HEK293T (cell line): Measurements from ENCODE around the gene EDNRB.

Source experiments
- CTCF ChIA-PET: fragments of 350-600 bp; formaldehyde crosslinking; extraction: SDS; loops from one replicate; lab custom pipeline; 2021; ENCODE audit warnings: antibody characterized with exemption, inconsistent platforms; lab: Yijun Ruan, JAX
- POLR2A ChIA-PET: fragments of 350-600 bp; formaldehyde crosslinking; extraction: SDS; loops from one replicate; lab custom pipeline; 2020; ENCODE audit warnings: antibody characterized with exemption, inconsistent platforms; lab: Yijun Ruan, JAX
- DNase-seq: peaks from one replicate; pipeline ENCODE4 v3.0.0; 2012; ENCODE audit warnings: mixed read lengths; ENCODE audit errors: extremely low spot score
- ARNT ChIP-seq: fragments of 450-650 bp; IDR thresholded peaks from 2 replicates; pipeline ENCODE4 v1.6.1; 2017; ENCODE audit warnings: mild to moderate bottlenecking
- BHLHE40 ChIP-seq: fragments of 450-650 bp; IDR thresholded peaks from 2 replicates; pipeline ENCODE4 v1.6.1; 2016; ENCODE audit warnings: mild to moderate bottlenecking, moderate library complexity, borderline replicate concordance
- CTBP1 ChIP-seq: fragments of 450-650 bp; IDR thresholded peaks from 2 replicates; pipeline ENCODE4 v1.6.1; 2016; ENCODE audit warnings: borderline replicate concordance
- ELF4 ChIP-seq: fragments of 450-650 bp; IDR thresholded peaks from 2 replicates; pipeline ENCODE4 v1.6.1; 2017; ENCODE audit warnings: antibody characterized with exemption
- FOXA1 ChIP-seq: fragments of 450-650 bp; IDR thresholded peaks from 2 replicates; pipeline ENCODE4 v1.6.1; 2016; ENCODE audit warnings: mild to moderate bottlenecking
- FOXK2 ChIP-seq: fragments of 450-650 bp; IDR thresholded peaks from 2 replicates; pipeline ENCODE4 v1.6.1; 2016; ENCODE audit warnings: mild to moderate bottlenecking
- FOXM1 ChIP-seq: fragments of 450-650 bp; IDR thresholded peaks from 2 replicates; pipeline ENCODE4 v1.6.1; 2017; ENCODE audit warnings: mild to moderate bottlenecking, borderline replicate concordance
- HDGF ChIP-seq: fragments of 450-650 bp; IDR thresholded peaks from 2 replicates; pipeline ENCODE4 v1.6.1; 2017; ENCODE audit warnings: antibody characterized with exemption, borderline replicate concordance
- L3MBTL2 ChIP-seq: fragments of 450-650 bp; conservative IDR thresholded peaks from 2 replicates; pipeline ENCODE4 v1.6.1; 2016; ENCODE audit warnings: mild to moderate bottlenecking
- LEF1 ChIP-seq: fragments of 450-650 bp; IDR thresholded peaks from 2 replicates; pipeline ENCODE4 v1.6.1; 2017; ENCODE audit warnings: mild to moderate bottlenecking, borderline replicate concordance
- NFRKB ChIP-seq: fragments of 450-650 bp; IDR thresholded peaks from 2 replicates; pipeline ENCODE4 v1.6.1; 2016; ENCODE audit warnings: mild to moderate bottlenecking, moderate library complexity
- PKNOX1 ChIP-seq: fragments of 450-650 bp; IDR thresholded peaks from 2 replicates; pipeline ENCODE4 v1.6.1; 2016
- SP1 ChIP-seq: fragments of 450-650 bp; IDR thresholded peaks from 2 replicates; pipeline ENCODE4 v1.6.1; 2017
- SUZ12 ChIP-seq: fragments of 450-650 bp; IDR thresholded peaks from 2 replicates; pipeline ENCODE4 v1.6.1; 2016; ENCODE audit warnings: mild to moderate bottlenecking
- TARDBP ChIP-seq: fragments of 450-650 bp; IDR thresholded peaks from 2 replicates; pipeline ENCODE4 v1.6.1; 2016
- ZNF384 ChIP-seq: fragments of 450-650 bp; IDR thresholded peaks from 2 replicates; pipeline ENCODE4 v1.6.1; 2016

EDNRB gene

DNA sequence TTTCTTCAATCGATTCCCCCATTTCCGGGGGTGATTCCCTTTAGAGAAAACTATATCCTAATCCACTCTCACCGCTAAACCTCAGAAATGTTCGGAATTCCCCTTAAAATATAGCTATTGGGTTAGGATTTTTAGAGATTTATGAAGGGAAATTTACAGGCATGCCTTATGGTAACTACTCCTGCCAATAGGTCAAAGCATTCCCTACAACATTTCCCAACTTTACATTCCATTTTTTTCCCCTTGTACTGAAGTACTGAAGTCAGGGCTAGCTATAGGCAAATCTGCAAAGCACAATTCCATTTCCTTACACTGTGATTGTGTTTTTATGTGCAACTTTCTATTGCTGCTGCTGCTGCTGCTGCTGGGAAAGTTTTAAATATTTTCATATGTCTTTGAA lies 2.1 kb downstream of the EDNRB start:
- ChIA-PET CTCF (interaction anchor here (0.6 to 0.9 kb wide), 2 partner anchors 13 to 106 kb away, joined by 3 to 4 read pairs; no protein-coding TSS in a partner anchor), POLR2A (no interaction called here)
- no peak for TF ChIP-seq ZNF384
- TF ChIP-seq FOXM1: no peak
- no peak for TF ChIP-seq HDGF
- no peak for DNase-seq

GRCh38 chr13:77915686-77916085 lies 2.9 kb downstream of the EDNRB start:
- CTCF ChIA-PET: no interaction called here

DNA sequence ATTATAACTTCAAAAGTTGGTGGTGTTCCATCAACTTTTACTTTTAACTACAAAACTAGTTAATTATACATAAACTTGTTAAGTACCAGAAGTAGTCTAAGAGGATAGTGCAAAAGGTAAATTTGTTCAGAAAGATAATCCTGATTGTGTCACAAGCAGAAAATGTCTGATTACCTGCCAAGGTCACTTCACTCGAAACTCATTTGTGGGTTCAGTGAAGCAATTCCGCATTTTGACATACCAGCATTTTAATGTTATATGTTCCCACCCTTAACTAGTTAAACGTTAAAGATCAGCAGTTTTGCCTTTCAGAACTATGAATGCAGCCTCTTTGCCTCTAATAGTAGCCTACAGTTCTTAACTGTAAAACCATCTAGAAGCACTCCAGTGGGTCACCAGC lies 5.6 kb downstream of the EDNRB start:
- CTCF ChIA-PET: no interaction called here
- DNase-seq: no peak
- TF ChIP-seq LEF1 (no peak), ELF4 (no peak), BHLHE40 (no peak), FOXK2 (no peak), NFRKB (no peak), PKNOX1 (no peak)
- POLR2A ChIA-PET: no interaction called here

More at GRCh38 chr13:77915686-77916085, 2.9 kb downstream of the EDNRB start:
- TF ChIP-seq HDGF (no peak), ZNF384 (no peak), ARNT (no peak), CTBP1 (no peak), TARDBP (no peak), ELF4 (no peak), LEF1 (no peak), FOXM1 (no peak), SP1 (no peak)
- DNase-seq: no peak
- POLR2A ChIA-PET: no interaction called here

- CTCF ChIA-PET: no interaction called here
- POLR2A ChIA-PET: no interaction called here
- TF ChIP-seq NFRKB (0 out of 2 replicates have a peak, but pooled peaks have one; percentile 14), PKNOX1 (no peak)
- DNase-seq: no peak
Observed at GRCh38 chr13:77911751-77912150, 6.9 kb downstream of the EDNRB start.

GRCh38 chr13:77909827-77910226 lies 8.8 kb downstream of the EDNRB start:
- DNase-seq: no peak
- CTCF ChIA-PET: interaction anchor here (0.6 to 1.9 kb wide), 2 partner anchors 10 to 316 kb away, joined by 4 read pairs; no protein-coding TSS in a partner anchor
- POLR2A ChIA-PET: interaction anchor here (1.1 kb wide), 1 partner anchor 10 kb away, joined by 3 read pairs; the partner anchor contains the start of gene EDNRB
- TF ChIP-seq ARNT (no peak), L3MBTL2 (no peak), SP1 (no peak), CTBP1 (no peak), ELF4 (no peak), SUZ12 (no peak)

DNA sequence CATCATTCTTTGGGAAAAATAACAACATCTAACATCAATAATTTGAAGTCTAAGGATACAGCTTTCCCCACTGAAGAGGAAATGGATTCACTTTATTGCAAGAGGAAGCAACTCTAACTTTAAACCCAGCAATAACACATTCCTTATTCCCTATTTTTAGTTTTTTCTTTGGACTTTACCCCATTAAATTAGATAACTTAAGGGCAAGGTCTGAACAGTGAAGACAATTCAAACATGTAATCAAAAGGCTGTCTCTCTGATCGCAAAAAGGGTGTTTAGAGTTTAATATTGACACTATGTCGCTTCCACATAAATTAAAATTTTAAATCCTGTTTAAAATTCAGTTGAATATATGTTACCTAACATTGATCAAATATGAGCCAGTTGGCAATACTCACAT lies 10.1 kb downstream of the EDNRB start:
- TF ChIP-seq ELF4 (no peak), BHLHE40 (no peak), FOXA1 (no peak), FOXK2 (no peak), LEF1 (no peak), TARDBP (no peak), FOXM1 (no peak), L3MBTL2 (no peak), ARNT (no peak), CTBP1 (no peak), ZNF384 (no peak), HDGF (no peak), NFRKB (no peak), SP1 (no peak), PKNOX1 (no peak), SUZ12 (no peak)
- CTCF ChIA-PET: no interaction called here
- POLR2A ChIA-PET: no interaction called here
- no peak for DNase-seq

DNA sequence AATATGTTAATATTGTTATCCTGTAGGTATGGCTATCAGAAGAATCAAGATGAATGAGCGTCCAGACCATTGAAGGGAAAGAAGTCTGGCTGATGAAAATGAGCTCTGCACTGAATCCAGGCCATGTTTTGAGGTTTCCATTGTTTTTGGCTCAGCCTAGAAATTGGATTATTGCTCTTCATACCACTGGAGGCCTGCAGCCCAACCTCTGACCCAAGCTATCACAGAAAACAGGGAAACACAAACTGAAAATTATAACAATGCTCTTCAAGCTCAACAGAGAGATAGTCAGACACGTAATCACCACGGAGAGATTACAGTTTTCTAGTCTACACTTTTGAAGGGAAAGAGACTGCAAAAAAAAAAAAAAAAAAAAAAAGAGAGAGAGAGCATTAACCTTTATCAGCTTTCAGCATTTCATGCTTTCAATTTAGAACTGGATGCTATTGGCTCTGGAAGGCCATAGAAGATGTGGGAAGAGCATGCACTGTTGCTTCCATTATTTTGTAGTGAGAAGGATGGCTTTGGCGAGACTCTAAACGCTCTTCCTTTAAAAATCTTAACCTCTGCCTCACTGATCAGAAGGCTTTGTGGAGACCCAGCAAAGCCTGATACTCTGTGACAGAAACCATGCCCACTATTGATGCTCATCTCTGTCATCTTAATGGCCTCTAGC lies 10.8 kb downstream of the EDNRB start:
- CTCF ChIA-PET: interaction anchor here (0.6 kb wide), 1 partner anchor 935 kb away, joined by 5 read pairs; no protein-coding TSS in a partner anchor
- DNase-seq: no peak
- TF ChIP-seq SP1 (no peak), L3MBTL2 (no peak), HDGF (no peak), SUZ12 (no peak), FOXA1 (no peak), ELF4 (no peak), ZNF384 (no peak), BHLHE40 (no peak), ARNT (no peak), FOXM1 (no peak), LEF1 (no peak), NFRKB (no peak), FOXK2 (no peak), CTBP1 (no peak)
- POLR2A ChIA-PET: no interaction called here
